Measurements from ENCODE around the gene CERCAM.
"Not testable (repeated sequence)": the region's sequence is repeated elsewhere in the genome, so short reads cannot be mapped to it uniquely, and the experiment has no call there.

Gene CERCAM

GRCh38 chr9:128416014-128416413, 4.6 kb upstream of the CERCAM start:
- DNase-seq (ENCODE audit: low read depth in 2 of 2, low spot score in 1 of 2), result no peak

GRCh38 chr9:128416432-128417019, 4.1 kb upstream of the CERCAM start:
- no peak for DNase-seq (ENCODE audit: low read depth in 2 of 2, low spot score in 1 of 2)

- no peak for DNase-seq (ENCODE audit: low read depth in 2 of 2, low spot score in 1 of 2)
These were observed 1.4 kb upstream of the CERCAM start for GRCh38 chr9:128419061-128419925.

- peak; percentile 31 to 45 for DNase-seq (ENCODE audit: low read depth in 2 of 2, low spot score in 1 of 2)
These were observed 502 bp upstream of the CERCAM start for GRCh38 chr9:128420060-128420650.

GRCh38 chr9:128421482-128421996, 882 bp downstream of the CERCAM start:
- no peak for DNase-seq (ENCODE audit: low read depth in 2 of 2, low spot score in 1 of 2)

- not testable (repeated sequence) for DNase-seq (ENCODE audit: low read depth in 2 of 2, low spot score in 1 of 2)
These were observed 1.5 kb downstream of the CERCAM start for GRCh38 chr9:128422022-128422782.

- no peak for DNase-seq (ENCODE audit: low read depth in 2 of 2, low spot score in 1 of 2)
These were observed 2.1 kb downstream of the CERCAM start for GRCh38 chr9:128422783-128423150.

- not testable (repeated sequence) for DNase-seq (ENCODE audit: low read depth in 2 of 2, low spot score in 1 of 2)
These were observed 2.7 kb downstream of the CERCAM start for GRCh38 chr9:128423356-128423755.

- no peak for DNase-seq (ENCODE audit: low read depth in 2 of 2, low spot score in 1 of 2)
These were observed 3.7 kb downstream of the CERCAM start for GRCh38 chr9:128424268-128424780.

GRCh38 chr9:128428644-128429512, 8.2 kb downstream of the CERCAM start:
- no peak for DNase-seq (ENCODE audit: low read depth in 2 of 2, low spot score in 1 of 2)

- no peak for DNase-seq (ENCODE audit: low read depth in 2 of 2, low spot score in 1 of 2)
These were observed 8.9 kb downstream of the CERCAM start for GRCh38 chr9:128429513-128430086.

GRCh38 chr9:128431207-128431606, 10.6 kb downstream of the CERCAM start:
- no peak for DNase-seq (ENCODE audit: low read depth in 2 of 2, low spot score in 1 of 2)

GRCh38 chr9:128434340-128434739, 13.7 kb downstream of the CERCAM start:
- DNase-seq (ENCODE audit: low read depth in 2 of 2, low spot score in 1 of 2), result no peak

- no peak for DNase-seq (ENCODE audit: low read depth in 2 of 2, low spot score in 1 of 2)
These were observed 15.0 kb downstream of the CERCAM start for GRCh38 chr9:128435611-128436010.

GRCh38 chr9:128438343-128439109, 17.9 kb downstream of the CERCAM start:
- DNase-seq (ENCODE audit: low read depth in 2 of 2, low spot score in 1 of 2), result peak; percentile 51 to 81

GRCh38 chr9:128439273-128439672, 18.6 kb downstream of the CERCAM start:
- no peak for DNase-seq (ENCODE audit: low read depth in 2 of 2, low spot score in 1 of 2)

- no peak for DNase-seq (ENCODE audit: low read depth in 2 of 2, low spot score in 1 of 2)
These were observed 21.5 kb downstream of the CERCAM start for GRCh38 chr9:128442150-128442549.

- DNase-seq (ENCODE audit: low read depth in 2 of 2, low spot score in 1 of 2), result not testable (repeated sequence)
These were observed 25.8 kb downstream of the CERCAM start for GRCh38 chr9:128446505-128446904.

GRCh38 chr9:128448746-128449145, 28.1 kb downstream of the CERCAM start:
- no peak for DNase-seq (ENCODE audit: low read depth in 2 of 2, low spot score in 1 of 2)

Data from stimulated activated CD8-positive, alpha-beta memory T cell treated with anti-CD3 and anti-CD28 coated beads, Interleukin-4, amount 100 ng/mL, for 4 hours (primary cell).